ENCODE results near the gene KRCC1. TPM values are rescaled to one million over a fixed set of nuclear protein-coding genes. Genes with fewer than 3 reads are reported as not detected.
"Not testable (repeated sequence)": the region's sequence is repeated elsewhere in the genome, so short reads cannot be mapped to it uniquely, and the experiment has no call there.

Gene KRCC1
- total and polyA plus RNA-seq, 9 of the 15 experiments (the other 6 are each of a cell fraction or from before 2014, with no cell fraction given), result 1.9 to 6.0 (median 2.2) TPM

DNA sequence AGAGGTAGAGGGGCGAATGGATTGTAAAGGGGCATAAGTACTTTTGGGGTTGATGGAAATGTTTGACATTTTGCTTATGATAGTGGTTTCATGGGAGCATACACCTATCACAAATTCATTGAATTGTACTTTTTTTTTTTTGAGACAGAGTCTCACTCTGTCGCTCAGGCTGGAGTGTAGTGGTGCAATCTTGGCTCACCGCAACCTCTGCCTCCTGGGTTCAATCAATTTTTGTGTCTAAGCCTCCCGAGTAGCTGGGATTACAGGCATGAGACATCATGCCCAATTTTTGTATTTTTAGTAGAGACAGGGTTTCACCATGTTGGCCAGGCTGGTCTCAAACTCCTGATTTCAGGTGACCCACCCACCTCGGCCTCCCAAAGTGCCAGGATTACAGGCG lies 10.0 kb downstream of the KRCC1 start:
- H3K36me3 ChIP-seq (ENCODE audit: control insufficient read depth, insufficient read depth, low read length); BruUV-seq (replicated peaks); H4K20me1 ChIP-seq (replicated peaks; ENCODE audit: control insufficient read depth, insufficient read depth, low read length); H3K27ac ChIP-seq (ENCODE audit: extremely low read depth, low read depth, low read length); intact Hi-C loops (cut with micrococcal nuclease); H3K4me1 ChIP-seq (replicated peaks in 1 of 2; ENCODE audit: control insufficient read depth in 2 of 2, insufficient read depth in 2 of 2, low read length in 2 of 2); CTCF ChIA-PET (ENCODE audit: low intra/inter-chr PET ratio); H3K4me3 ChIP-seq; FAIRE-seq; DNase-seq (ENCODE audit: extremely low read depth in 1 of 4, low spot score in 3 of 4); H3K4me2 ChIP-seq (ENCODE audit: insufficient read depth, low read length); H3K9me3 ChIP-seq (replicated peaks; ENCODE audit: control insufficient read depth, insufficient read depth, low read depth, low read length); H2AFZ ChIP-seq (ENCODE audit: low read depth, low read length); in situ Hi-C loops (cut with MboI); H3K79me2 ChIP-seq (ENCODE audit: control insufficient read depth, insufficient read depth, low read length); H3K9ac ChIP-seq (ENCODE audit: insufficient read depth in 1 of 2, low read depth in 2 of 2, low read length in 2 of 2); H3K27me3 ChIP-seq (ENCODE audit: control insufficient read depth in 2 of 2, insufficient read depth in 2 of 2, low read length in 2 of 2); ATAC-seq; H3K9me1 ChIP-seq (ENCODE audit: control insufficient read depth, insufficient read depth, low read length): not testable (repeated sequence)
- WGBS (ENCODE audit: insufficient coverage, low coverage, missing lambda C conversion rate), result 67% methylated on average over 6 of the region's 6 CpGs
- POLR2A ChIA-PET, result interaction anchor here (0.6 to 1.4 kb wide), 2 partner anchors 9 to 32 kb away, joined by 3 read pairs; no protein-coding TSS in a partner anchor

DNA sequence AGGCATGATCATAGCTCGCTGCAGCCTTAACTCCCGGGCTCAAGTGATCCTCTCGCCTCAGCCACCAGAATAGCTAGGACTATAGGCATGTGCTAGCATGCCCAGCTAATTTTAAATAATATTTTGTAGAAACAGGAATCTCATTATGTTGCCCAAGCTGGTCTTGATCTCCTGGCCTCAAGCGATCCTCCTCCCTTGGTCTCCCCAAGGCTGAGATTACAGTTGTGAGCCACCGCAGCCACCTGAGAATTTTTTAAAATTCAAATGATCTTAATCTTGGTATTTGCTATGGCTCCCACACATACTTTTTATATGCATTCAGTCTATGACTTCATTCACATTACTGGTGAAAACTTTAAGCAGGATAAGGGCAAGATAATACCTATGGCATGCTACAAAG lies 13.1 kb downstream of the KRCC1 start:
- no TSS peak for BruUV-seq (replicated peaks)
- no peaks in the 10 kb centered on the region for H3K36me3 ChIP-seq (ENCODE audit: control insufficient read depth, insufficient read depth, low read length)
- H3K79me2 ChIP-seq (ENCODE audit: control insufficient read depth, insufficient read depth, low read length), result no peaks in the 10 kb centered on the region
- intact Hi-C loops (cut with micrococcal nuclease) (no loop called here), in situ Hi-C loops (cut with MboI) (no loop called here)
- no peak overlapping the region for H3K9ac ChIP-seq (ENCODE audit: insufficient read depth in 1 of 2, low read depth in 2 of 2, low read length in 2 of 2)
- no peak overlapping the region for H2AFZ ChIP-seq (ENCODE audit: low read depth, low read length)
- no peak overlapping the region for H3K27ac ChIP-seq (ENCODE audit: extremely low read depth, low read depth, low read length)
- POLR2A ChIA-PET, result no interaction called here
- FAIRE-seq, result no peak
- H3K4me2 ChIP-seq (ENCODE audit: insufficient read depth, low read length), result no peak overlapping the region
- no peak for DNase-seq (ENCODE audit: extremely low read depth in 1 of 4, low spot score in 3 of 4)
- WGBS (ENCODE audit: insufficient coverage, low coverage, missing lambda C conversion rate), result 41% methylated on average over 5 of the region's 5 CpGs
- ATAC-seq, result no peak
- no peaks in the 10 kb centered on the region for H4K20me1 ChIP-seq (replicated peaks; ENCODE audit: control insufficient read depth, insufficient read depth, low read length)
- H3K27me3 ChIP-seq (ENCODE audit: control insufficient read depth in 2 of 2, insufficient read depth in 2 of 2, low read length in 2 of 2), result no peaks in the 10 kb centered on the region
- no peaks in the 10 kb centered on the region for H3K9me1 ChIP-seq (ENCODE audit: control insufficient read depth, insufficient read depth, low read length)
- no peaks in the 10 kb centered on the region for H3K9me3 ChIP-seq (replicated peaks; ENCODE audit: control insufficient read depth, insufficient read depth, low read depth, low read length)
- CTCF ChIA-PET (ENCODE audit: low intra/inter-chr PET ratio), result no interaction called here
- H3K4me3 ChIP-seq, result no peak overlapping the region
- H3K4me1 ChIP-seq (replicated peaks in 1 of 2; ENCODE audit: control insufficient read depth in 2 of 2, insufficient read depth in 2 of 2, low read length in 2 of 2), result no peaks in the 10 kb centered on the region
- TF ChIP-seq, protein P1, sequence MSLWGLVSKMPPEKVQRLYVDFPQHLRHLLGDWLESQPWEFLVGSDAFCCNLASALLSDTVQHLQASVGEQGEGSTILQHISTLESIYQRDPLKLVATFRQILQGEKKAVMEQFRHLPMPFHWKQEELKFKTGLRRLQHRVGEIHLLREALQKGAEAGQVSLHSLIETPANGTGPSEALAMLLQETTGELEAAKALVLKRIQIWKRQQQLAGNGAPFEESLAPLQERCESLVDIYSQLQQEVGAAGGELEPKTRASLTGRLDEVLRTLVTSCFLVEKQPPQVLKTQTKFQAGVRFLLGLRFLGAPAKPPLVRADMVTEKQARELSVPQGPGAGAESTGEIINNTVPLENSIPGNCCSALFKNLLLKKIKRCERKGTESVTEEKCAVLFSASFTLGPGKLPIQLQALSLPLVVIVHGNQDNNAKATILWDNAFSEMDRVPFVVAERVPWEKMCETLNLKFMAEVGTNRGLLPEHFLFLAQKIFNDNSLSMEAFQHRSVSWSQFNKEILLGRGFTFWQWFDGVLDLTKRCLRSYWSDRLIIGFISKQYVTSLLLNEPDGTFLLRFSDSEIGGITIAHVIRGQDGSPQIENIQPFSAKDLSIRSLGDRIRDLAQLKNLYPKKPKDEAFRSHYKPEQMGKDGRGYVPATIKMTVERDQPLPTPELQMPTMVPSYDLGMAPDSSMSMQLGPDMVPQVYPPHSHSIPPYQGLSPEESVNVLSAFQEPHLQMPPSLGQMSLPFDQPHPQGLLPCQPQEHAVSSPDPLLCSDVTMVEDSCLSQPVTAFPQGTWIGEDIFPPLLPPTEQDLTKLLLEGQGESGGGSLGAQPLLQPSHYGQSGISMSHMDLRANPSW (CRISPR knock-in tag; IDR thresholded peaks at IDR 0.05), result no peak
- TF ChIP-seq CHD4 (IDR thresholded peaks at IDR 0.05; ENCODE audit: insufficient read depth, insufficient replicate concordance, low read depth, low read length, poor library complexity, severe bottlenecking), result no peak
- TF ChIP-seq, protein P2, sequence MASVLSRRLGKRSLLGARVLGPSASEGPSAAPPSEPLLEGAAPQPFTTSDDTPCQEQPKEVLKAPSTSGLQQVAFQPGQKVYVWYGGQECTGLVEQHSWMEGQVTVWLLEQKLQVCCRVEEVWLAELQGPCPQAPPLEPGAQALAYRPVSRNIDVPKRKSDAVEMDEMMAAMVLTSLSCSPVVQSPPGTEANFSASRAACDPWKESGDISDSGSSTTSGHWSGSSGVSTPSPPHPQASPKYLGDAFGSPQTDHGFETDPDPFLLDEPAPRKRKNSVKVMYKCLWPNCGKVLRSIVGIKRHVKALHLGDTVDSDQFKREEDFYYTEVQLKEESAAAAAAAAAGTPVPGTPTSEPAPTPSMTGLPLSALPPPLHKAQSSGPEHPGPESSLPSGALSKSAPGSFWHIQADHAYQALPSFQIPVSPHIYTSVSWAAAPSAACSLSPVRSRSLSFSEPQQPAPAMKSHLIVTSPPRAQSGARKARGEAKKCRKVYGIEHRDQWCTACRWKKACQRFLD (CRISPR knock-in tag; IDR thresholded peaks at IDR 0.05), result no peak
- TF ChIP-seq, protein P3, sequence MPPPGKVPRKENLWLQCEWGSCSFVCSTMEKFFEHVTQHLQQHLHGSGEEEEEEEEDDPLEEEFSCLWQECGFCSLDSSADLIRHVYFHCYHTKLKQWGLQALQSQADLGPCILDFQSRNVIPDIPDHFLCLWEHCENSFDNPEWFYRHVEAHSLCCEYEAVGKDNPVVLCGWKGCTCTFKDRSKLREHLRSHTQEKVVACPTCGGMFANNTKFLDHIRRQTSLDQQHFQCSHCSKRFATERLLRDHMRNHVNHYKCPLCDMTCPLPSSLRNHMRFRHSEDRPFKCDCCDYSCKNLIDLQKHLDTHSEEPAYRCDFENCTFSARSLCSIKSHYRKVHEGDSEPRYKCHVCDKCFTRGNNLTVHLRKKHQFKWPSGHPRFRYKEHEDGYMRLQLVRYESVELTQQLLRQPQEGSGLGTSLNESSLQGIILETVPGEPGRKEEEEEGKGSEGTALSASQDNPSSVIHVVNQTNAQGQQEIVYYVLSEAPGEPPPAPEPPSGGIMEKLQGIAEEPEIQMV (tag; conservative IDR thresholded peaks at IDR 0.05; ENCODE audit: low read depth), result no peak
- TF ChIP-seq NCOA2 (IDR thresholded peaks at IDR 0.05; ENCODE audit: partially characterized antibody in 2 of 2), result no peak
- TF ChIP-seq TAF9B (IDR thresholded peaks at IDR 0.05; ENCODE audit: partially characterized antibody), result no peak
- TF ChIP-seq TCF7 (IDR thresholded peaks at IDR 0.05; ENCODE audit: borderline replicate concordance), result no peak
- TF ChIP-seq RAD21 (CRISPR knock-in tag; conservative IDR thresholded peaks at IDR 0.05 in 1 of 2, IDR thresholded peaks at IDR 0.05 in 1 of 2), result no peak
- no peak for TF ChIP-seq ILF3 (IDR thresholded peaks at IDR 0.05; ENCODE audit: borderline replicate concordance)
